Type B pancreatic cell (in vitro differentiated cells): Measurements from ENCODE around the gene PSD2. TPM values are rescaled to one million over a fixed set of nuclear protein-coding genes. Genes with fewer than 3 reads are reported as not detected.
A peak's percentile ranks its signal among the peaks of the same experiment; 100 is the strongest.

Experiments
- DNase-seq: peaks from one replicate; pipeline ENCODE4 v3.0.0; 2021; ENCODE audit warnings: mixed read lengths; ENCODE audit not compliant: unreplicated experiment; ENCODE audit errors: extremely low spot score
- H3K27ac Mint-ChIP-seq: 2 replicates; pipeline ENCODE4 v1.8.0; 2021; ENCODE audit warnings: mild to moderate bottlenecking, mixed read lengths
- H3K27me3 Mint-ChIP-seq: 2 replicates; pipeline ENCODE4 v1.8.0; 2021; ENCODE audit warnings: mixed read lengths
- H3K36me3 Mint-ChIP-seq: 2 replicates; pipeline ENCODE4 v1.8.0; 2021; ENCODE audit warnings: mixed read lengths
- H3K4me1 Mint-ChIP-seq: one replicate; pipeline ENCODE4 v1.8.0; 2021; ENCODE audit warnings: mixed read lengths; ENCODE audit not compliant: unreplicated experiment
- H3K4me3 Mint-ChIP-seq: 2 replicates; pipeline ENCODE4 v1.8.0; 2021; ENCODE audit warnings: mild to moderate bottlenecking, mixed read lengths
- H3K9me3 Mint-ChIP-seq: 2 replicates; pipeline ENCODE4 v1.8.0; 2021; ENCODE audit warnings: mixed read lengths
- long read RNA-seq: library from polyadenylated mRNA; unstranded; transcript quantifications from one replicate; pipeline ENCODE4 v2.0.0, GENCODE V29; 2020
- total RNA-seq: library from RNA; stranded (reverse); gene quantifications from 2 replicates; pipeline ENCODE4 v1.2.1, GENCODE V29; 2021; ENCODE audit warnings: low replicate concordance
- TF ChIP-seq, protein P1 (sequence below): fragments of 200-600 bp; sonication (generic); conservative IDR thresholded peaks from 2 replicates; pipeline ENCODE4 v1.5.0; 2021; ENCODE audit warnings: antibody characterized with exemption, mild to moderate bottlenecking

PSD2 gene
- 0.19 and 0.27 TPM in 2 replicates for total RNA-seq
- long read RNA-seq, partial matches to known transcripts: 0 of 1 reads
- long read RNA-seq, other reads (novel, unspliced or antisense): 1 of 1 reads

DNA sequence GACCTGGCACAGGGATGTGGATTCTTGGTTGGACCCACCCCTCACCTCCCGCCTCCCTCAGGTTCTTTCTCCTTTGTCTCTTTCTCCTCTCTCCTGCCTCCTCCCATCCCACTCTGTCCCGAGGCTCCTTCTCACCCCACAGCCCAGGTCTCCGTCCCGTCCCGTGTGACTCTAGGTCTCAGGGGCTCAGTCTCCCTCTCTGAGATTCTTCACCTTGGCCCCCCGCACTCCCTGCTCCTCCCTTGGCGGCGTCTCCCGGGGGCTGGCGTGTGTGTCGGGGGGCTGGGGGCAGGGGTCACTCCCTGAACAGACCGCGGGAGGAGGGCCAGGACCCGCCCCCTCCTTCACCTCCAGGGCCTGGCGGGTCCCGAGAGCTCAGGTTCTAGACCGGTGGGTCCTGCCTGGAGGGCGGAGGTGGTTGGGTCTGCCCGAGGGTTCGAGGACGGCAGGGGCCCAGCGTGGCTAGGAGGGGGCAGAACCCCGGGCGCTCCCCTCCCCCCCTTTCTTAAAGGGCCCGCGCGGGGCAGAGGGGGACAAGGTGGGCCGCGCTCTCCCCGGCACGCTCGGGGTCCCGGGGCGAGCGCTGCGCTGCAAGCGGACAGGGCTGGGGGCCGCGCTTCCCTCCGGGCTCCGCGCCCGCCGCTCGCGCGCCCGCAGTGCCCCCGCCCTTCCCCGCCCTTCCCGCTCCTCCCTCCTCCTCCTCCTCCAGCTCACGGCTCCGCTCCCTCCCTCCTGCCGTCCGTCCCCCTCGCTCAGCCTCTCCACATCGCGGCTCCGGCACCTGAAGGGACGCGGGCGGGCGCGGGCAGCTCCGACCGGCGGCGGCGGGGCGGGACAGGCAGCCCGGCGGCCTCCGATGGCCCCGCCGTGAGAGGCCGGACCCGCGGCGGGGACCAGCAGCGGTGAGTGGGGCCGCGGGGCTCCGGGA, at the start of gene PSD2:
PSD2 (plus strand) TSS at position 735 of the 928 bp plus-strand sequence. CDS start 13,633 bp downstream, outside the sequence.
- TF ChIP-seq, protein P1, sequence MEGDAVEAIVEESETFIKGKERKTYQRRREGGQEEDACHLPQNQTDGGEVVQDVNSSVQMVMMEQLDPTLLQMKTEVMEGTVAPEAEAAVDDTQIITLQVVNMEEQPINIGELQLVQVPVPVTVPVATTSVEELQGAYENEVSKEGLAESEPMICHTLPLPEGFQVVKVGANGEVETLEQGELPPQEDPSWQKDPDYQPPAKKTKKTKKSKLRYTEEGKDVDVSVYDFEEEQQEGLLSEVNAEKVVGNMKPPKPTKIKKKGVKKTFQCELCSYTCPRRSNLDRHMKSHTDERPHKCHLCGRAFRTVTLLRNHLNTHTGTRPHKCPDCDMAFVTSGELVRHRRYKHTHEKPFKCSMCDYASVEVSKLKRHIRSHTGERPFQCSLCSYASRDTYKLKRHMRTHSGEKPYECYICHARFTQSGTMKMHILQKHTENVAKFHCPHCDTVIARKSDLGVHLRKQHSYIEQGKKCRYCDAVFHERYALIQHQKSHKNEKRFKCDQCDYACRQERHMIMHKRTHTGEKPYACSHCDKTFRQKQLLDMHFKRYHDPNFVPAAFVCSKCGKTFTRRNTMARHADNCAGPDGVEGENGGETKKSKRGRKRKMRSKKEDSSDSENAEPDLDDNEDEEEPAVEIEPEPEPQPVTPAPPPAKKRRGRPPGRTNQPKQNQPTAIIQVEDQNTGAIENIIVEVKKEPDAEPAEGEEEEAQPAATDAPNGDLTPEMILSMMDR: no peak
- DNase-seq: no peak
- Mint-ChIP-seq H3K27ac (no peak within 1 kb of the TSS), H3K27me3 (peaks cover 81% of the 10 kb centered on the region), H3K36me3 (no peaks in the 10 kb centered on the region), H3K4me3 (peak within 1 kb of the TSS; percentile 66), H3K4me1 (no peaks in the 10 kb centered on the region), H3K9me3 (no peaks in the 10 kb centered on the region)

DNA sequence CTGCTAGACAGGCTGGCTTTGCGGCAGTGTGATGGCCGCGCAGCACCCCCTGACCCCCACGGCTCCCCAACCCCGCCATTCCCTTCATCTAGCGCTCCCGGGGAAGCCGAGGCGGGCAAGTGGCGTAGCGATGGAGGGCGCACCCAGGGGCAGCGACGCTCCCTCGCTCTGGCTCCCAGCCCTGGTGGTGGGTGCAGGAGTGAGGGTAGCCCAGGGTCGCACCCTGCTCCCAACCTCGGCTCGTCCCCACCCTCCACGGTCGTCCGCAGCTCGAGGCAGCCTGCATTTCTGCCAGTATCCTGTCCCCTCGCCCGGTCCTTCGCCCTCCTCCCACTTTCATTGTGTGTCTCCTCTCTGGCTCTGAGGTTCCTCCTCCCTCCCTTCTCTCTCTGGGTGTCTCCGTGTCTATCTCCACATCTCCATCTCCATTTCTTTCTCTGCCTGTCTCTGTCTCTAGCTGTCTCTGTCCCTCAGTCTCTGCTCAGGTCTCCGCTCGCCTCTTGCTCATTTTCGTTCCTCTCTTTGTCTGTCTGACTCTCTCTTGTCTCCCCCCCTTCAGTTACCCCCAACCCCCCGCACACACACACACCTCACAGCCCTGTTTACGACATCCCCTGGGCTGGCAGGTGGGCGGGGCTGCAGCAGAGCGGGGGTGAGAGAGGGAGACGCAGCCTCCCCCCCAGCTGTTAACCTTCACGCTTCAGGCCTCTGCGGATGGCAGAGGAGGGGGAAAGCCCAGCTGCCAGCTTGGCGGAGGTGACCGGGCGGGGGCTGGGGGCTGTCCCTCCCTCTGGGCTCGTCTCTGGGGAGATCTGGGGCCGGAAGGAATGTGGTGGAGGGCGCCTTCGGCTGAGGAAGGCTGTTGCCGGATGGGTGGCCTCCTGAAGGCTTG, 48.7 kb upstream of the PSD2 start:
- TF ChIP-seq, protein P1: peak; percentile 27
- Mint-ChIP-seq H3K4me3 (peak overlapping the region; percentile 90), H3K4me1 (peaks cover 67% of the 10 kb centered on the region), H3K9me3 (no peaks in the 10 kb centered on the region), H3K36me3 (no peaks in the 10 kb centered on the region), H3K27ac (peak overlapping the region; percentile 81), H3K27me3 (peaks cover 45% of the 10 kb centered on the region)
- no peak for DNase-seq

DNA sequence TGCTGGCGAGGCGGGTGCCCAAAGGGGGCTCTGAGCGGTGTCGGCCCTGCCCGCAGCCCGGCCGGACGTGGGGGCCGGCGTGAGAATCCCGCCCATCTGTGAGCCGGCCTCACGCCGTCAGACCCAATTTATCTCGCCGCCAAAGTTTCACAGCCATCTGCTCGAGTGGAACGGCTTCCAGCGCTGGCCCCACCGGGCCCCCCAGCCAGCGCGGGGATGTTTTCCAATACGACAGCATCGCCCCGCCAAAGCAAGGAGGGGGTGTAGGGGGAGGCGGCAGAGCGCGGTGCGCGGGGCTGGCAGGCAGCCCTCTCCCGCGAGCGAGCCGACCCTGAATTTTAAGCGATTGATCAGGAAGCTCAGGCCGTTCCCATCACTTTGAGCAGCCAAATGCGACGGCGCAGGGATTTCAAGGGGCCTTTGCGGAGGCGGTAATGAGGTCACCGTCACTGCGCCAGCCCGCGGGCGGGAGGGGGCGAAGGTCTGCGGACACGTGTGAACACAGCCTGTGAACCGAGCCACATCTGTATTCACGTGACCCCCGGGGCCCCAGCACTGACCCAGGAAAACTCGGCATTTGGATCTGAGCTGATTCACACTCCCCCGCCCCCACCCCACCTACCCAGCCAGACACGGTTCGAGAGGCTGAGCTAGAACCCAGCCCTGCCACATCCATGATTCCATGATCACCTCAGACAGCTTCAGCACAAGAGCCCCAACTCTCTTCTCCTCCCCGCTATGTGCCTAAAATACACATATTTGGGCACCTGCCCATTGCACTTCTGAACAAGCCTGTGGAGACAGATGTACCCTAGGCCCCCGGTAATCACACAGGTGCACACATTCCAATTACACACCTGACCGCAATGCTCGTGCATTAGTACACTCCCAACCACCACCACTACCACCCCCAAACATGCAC, 47.8 kb upstream of the PSD2 start:
- DNase-seq: no peak
- Mint-ChIP-seq H3K4me3 (peak overlapping the region; percentile 90), H3K9me3 (no peaks in the 10 kb centered on the region), H3K27me3 (peaks cover 47% of the 10 kb centered on the region), H3K27ac (peak overlapping the region; percentile 76), H3K36me3 (no peaks in the 10 kb centered on the region), H3K4me1 (peaks cover 69% of the 10 kb centered on the region)
- TF ChIP-seq, protein P1: no peak

DNA sequence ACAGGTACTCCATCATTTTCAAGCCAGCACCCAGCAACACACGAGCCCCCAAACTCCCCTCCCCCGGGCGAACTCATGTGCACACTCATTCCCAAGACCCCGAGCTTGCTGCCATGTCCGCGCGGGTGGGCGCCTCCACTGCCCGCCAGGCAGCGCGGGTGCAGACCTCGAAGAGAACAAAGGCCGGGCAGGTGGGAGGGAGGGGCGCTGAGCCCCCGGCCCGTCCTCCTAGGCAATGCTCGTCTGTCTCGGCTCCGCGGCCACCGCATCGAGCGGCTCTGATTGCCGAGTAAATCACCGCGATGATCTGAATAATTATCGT, 47.1 kb upstream of the PSD2 start:
- no peaks in the 10 kb centered on the region for H3K36me3 Mint-ChIP-seq
- H3K9me3 Mint-ChIP-seq: no peaks in the 10 kb centered on the region
- H3K27ac Mint-ChIP-seq: peak overlapping the region; percentile 76
- peaks cover 42% of the 10 kb centered on the region for H3K27me3 Mint-ChIP-seq
- peaks cover 66% of the 10 kb centered on the region for H3K4me1 Mint-ChIP-seq
- DNase-seq: no peak
- peak overlapping the region; percentile 90 for H3K4me3 Mint-ChIP-seq
- TF ChIP-seq, protein P1: no peak

DNA sequence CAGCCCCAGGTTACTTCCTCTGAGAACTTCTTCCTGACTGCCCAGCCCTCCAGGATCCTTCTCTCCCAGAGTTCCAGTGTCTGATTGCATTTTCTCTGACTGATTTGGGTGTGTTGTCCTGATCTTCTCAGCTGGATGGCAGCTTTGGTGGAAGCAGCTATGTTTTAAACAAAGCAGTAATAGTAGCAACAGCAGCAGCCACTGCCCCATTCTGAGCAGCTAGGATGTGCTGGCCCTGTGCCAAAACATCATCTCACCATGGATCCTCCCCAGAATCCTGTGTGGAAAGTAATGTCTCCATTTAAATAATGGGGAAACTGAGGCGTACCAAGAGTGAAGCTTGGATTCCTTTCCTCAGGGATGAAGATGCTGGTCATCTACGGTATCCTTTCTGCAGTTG, 46.4 kb upstream of the PSD2 start:
- TF ChIP-seq, protein P1: no peak
- H3K9me3 Mint-ChIP-seq: no peaks in the 10 kb centered on the region
- DNase-seq: no peak
- no peaks in the 10 kb centered on the region for H3K36me3 Mint-ChIP-seq
- peak overlapping the region; percentile 73 for H3K4me3 Mint-ChIP-seq
- H3K27me3 Mint-ChIP-seq: peaks cover 41% of the 10 kb centered on the region
- peaks cover 61% of the 10 kb centered on the region for H3K4me1 Mint-ChIP-seq
- no peak overlapping the region for H3K27ac Mint-ChIP-seq
